Occipital lobe (tissue), 2 donors: ENCODE data around the gene DEAF1. TPM values are rescaled to one million over a fixed set of nuclear protein-coding genes. Genes with fewer than 3 reads are reported as not detected.
"Not testable (repeated sequence)": the region's sequence is repeated elsewhere in the genome, so short reads cannot be mapped to it uniquely, and the experiment has no call there.

Experiments used
- DNase-seq: peaks from one replicate; lab custom pipeline; 2025; lab: John Stamatoyannopoulos, UW
- total RNA-seq: library from RNA; depleted of rRNA; stranded (reverse); fragments of >200 nt; gene quantifications from one replicate; pipeline ENCODE4 v1.2.3, GENCODE V29; 2014

DEAF1 gene
- total RNA-seq, 1 donor from 2014 or later, result 50.7 TPM

GRCh38 chr11:701741-702461, 6.9 kb upstream of the DEAF1 start:
- DNase-seq, result no peak

DNA sequence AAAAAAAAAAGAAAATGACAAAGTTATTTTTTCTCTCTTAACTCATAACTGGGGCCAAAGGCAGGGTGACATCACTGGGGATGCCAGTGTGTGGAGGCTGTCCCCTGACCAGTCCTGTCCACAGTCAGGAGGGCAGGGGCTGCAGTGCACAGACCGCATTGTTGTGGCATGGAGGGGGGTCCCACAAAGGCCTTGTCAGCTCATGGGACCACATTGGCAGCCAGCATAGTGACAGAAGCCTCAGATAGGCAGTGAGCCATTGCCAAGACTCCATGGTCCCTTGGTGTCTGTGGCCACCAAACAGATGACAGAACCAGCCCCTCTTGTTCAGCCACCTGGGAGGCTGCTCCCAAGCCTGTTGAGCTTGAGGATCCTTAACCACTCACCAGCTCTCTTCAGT, 4.7 kb upstream of the DEAF1 start:
- no peak for DNase-seq

- no peak for DNase-seq
Observed at GRCh38 chr11:699116-699508, 4.1 kb upstream of the DEAF1 start.

DNA sequence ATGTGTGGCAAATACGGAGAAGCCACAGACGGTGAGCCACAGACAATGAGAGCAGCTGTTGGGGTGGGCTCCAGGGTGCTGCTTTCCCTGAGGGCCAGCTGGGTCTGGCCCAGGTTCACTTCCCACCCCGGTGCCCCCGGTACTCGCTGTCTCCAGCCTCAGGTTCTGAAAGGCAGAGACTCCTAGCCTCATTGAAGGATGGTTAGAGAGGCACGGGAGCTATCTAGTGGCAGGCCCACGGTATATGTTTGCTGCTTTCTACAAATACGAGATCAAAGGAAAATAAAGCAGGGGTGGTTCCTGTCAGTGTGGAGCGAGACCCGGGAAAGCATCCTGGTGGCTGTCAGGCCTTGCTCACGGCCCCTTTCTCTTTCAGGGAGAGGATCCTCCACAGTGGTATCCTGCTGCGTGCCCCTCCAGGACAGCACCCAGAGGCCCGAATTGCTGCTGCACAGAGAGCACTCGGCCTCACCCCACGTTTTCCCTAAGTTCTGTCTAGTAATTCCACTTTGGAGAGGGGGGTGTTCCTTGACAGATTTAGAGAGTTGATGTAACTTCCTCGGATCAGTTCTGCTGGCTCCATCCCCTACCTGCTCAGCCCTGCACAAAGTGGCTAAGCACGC, 3.6 kb upstream of the DEAF1 start:
- DNase-seq, result no peak

- DNase-seq, result no peak
Observed at GRCh38 chr11:697811-698311, 2.8 kb upstream of the DEAF1 start.

DNA sequence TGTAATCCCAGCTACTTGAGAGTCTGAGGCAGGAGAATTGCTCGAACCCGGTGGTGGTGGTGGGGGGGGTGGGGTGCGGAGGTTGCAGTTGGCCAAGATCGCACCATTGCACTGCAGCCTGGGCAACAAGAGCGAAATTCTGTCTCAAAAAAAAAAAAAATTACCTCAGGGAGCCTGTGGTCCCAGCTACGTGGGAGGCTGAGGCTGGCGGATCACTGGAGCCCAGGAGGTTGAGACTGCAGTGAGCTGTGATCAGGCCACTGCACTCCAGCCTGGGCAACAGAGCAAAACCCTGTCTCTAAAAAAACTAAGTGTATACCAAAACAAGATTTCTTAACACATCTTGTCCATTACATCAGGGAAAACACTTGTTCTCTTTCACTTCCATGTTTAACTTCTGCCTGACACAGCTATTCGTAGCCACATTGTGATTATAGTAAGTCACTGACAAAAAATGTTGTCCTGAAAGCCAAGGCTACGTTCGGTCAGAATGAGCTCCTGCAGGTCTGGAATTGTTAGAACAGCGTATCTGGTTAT, 2.0 kb upstream of the DEAF1 start:
- no peak for DNase-seq

DNA sequence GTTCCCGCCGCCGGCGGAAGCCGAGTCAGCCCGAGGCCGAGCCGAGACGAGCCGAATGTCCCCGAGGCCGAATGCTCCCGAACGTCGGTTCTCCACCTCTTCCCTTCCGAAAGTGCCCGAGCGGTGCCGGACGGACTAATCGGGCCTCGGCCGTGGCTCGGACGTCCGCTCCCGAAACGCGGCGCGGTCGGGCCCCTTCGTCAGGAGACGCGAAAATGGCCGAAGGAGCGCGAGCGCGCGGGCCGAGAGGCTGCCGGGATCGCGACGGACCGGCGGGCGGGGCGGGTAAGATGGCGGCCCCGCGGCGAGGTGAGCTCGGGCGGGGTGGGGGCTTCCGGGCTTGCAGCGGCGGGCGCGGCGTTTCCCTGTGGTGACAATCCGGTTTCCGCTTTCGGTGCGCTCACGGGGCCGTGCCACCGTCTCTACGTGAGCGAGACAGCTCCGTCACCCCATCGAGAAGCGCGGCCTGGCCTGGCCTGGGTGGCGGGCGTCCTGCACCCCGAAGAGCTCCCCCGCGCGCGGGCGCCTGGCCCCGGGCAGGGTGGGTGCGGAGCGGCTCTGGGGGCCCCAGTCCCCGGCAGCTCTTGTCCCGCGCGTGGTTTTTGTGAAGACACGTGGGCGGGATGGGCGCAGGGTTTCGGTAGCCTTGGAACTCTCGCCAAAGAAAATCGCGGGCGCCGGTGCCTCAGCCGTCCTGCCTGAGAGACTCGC, 671 bp upstream of the DEAF1 start, which contains the start of gene TMEM80:
Gene TMEM80, plus strand, starts transcription at position 279 of the 711 bp plus-strand sequence. Its CDS starts 12 bp downstream, at position 291.
- DNase-seq, result peak; percentile 95

- DNase-seq, result no peak
Observed at GRCh38 chr11:695288-695537, 191 bp upstream of the DEAF1 start.

DNA sequence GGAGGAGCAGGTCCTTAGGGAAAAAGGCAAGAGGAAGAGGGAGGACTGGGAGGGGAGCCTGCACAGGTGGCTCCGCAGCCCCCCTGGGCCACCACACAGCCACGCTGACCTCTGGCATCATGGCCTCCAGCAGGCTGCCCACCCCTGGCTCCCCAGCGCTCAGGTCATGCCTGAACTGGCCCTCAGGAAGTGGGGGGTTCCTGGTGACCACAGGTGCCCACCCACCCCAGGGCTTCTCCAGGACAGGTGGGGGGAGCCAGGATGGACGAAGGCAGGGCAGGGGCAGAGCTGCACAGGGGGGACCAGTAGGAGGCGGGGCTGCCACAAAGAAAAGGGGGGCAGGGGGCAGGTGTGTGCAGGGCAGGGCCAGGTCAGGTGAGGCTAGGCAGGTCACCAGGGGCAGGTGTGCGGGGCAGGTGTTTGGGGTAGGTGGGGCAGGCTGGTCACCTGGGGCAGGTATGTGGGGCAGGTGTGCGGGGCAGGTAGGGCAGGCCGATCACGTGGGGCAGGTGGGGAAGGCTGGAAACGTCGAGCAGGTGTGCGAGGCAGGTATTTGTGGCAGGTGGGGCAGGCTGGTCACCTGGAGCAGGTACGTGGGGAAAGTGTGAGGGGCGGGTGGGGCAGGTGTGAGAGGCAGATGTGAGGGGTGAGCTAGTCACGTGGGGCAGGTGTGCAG, 997 bp downstream of the DEAF1 start:
- no peak for DNase-seq

DNA sequence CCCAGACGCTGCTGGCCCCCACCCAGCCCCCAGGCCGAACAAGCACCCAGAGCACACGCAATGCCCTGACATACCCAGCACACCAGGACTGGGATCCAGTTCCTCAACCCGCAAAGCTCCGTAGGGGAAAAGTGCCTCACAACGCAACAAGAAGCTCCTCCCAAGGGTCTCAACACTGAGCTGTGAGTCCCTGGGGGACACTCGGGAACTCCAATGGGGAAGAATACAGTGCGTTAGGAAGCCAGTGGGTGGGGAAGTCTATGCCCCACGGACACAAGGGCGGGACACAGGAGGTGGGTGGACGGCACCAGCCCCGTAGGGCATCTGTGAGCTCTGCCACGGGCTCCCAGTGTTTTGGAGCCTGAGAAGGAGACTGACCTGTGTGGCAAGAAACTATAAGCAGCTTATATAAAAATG, 1.6 kb downstream of the DEAF1 start:
- DNase-seq, result no peak

- no peak for DNase-seq
Observed at GRCh38 chr11:692824-693414, 2.1 kb downstream of the DEAF1 start.

DNA sequence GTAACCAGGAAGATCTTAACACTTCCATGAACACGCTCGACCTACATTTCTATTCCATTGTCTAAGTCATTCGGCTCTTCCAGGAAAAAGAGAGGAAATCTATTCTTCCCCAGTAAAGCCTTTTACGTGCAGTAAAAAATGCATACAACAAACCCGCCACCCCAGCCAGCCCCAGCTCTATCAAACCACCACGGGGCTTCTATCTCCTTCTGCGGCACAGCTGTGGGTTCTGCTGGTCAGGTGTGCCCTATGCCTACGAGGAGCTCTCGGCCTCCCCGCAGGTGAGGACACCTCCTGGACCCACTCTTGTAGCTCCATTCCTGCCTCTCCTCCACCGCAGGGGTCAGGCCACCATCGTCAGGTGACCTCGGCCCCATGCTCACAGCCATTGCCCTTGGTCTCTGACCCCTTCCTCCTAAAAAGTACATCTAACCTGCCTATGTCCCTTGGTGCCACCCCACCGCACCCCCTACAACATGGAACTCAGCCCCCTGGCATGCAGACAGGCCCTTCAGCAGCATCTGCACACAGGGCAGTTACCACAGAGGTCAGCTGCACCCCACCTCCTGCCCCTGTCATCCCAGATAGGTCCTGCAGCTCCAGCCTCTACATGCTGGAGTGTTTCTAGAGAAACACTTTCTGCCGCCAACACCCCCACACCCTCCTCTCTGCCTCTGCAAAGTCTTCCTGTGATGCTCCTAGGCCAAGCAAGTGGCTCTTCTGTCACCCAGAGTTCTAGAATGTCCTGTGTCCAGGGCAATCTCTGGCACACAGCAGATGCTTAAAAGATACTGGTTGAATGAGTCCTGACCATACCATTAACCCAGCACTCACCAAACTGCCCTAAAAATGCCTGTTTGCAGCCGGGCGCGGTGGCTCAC, 3.1 kb downstream of the DEAF1 start:
- DNase-seq, result no peak

- no peak for DNase-seq
Observed at GRCh38 chr11:690738-691633, 4.0 kb downstream of the DEAF1 start.

DNA sequence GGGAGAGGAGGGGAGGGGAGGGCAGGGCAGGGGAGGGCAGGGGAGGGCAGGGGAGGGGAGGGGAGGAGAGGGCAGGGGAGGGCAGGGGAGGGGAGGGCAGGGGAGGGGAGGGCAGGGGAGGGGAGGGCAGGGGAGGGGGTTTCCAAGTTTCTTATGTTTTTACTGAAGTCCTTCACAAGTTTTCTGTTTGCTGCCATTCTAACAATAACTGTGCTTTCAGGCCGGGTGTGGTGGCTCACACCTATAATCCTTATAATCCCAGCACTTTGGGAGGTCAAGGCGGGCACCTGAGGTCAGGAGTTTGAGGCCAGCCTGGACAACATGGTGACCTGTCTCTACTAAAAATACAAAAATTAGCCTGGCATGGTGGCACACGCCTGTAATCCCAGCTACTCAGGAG, 4.8 kb downstream of the DEAF1 start:
- DNase-seq, result not testable (repeated sequence)

DNA sequence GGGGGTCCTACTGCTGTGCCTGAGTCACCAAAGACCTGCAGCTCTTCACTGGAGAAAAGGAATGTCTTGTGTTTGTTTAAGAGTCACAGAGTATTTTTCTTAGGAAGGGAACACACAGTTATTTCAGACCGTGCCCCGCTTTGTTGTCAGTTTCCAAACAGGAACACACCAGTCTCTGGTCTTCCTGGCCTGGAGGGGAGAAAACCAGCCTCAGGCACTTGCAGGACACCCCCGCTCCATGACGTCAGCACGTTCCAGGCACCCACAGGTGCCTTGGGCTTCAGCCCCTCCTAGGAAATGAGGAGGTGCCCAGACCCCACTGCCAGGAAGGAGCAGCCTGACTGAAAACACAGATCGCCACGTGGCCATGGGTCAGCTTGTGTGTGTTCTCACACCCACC, 5.4 kb downstream of the DEAF1 start:
- no peak for DNase-seq

DNA sequence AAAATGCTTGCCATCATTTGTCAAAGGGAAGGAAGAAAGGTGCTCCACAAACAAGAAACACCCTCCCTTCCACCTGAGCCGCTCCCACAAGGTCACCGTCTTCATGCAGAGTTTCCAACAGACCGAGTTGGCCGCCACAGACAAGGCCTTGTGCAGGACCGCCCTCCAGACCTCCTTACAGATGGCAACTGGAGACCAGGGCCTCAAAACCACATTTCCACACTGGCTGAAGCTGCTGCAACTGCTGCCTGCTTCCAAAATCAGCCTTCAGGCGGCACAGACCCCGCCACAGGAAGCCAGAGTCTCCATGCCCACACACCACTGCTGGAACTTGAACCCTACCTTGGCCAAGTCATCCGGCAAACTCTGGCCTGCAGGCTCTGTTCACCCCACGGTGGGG, 6.3 kb downstream of the DEAF1 start:
- DNase-seq, result no peak

DNA sequence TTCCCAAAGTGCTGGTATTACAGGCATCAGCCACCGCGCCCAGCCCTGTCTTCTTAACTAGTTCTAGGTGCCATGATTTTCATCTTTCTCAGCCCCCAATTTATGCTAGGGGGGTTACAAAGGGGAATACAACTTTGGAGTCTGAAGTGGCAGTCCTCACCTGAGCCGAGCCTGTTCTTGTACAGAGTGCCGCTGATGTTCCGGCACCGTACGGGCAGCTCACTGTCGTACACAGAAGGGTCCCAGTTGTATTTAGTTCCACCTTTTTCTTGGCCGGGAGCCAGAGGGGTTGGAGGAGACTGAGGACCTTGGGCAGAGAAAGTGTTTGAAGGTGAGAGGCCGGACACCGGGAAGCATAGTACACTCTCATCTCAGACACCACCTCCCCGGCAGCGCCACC, 7.3 kb downstream of the DEAF1 start:
- DNase-seq, result no peak

DNA sequence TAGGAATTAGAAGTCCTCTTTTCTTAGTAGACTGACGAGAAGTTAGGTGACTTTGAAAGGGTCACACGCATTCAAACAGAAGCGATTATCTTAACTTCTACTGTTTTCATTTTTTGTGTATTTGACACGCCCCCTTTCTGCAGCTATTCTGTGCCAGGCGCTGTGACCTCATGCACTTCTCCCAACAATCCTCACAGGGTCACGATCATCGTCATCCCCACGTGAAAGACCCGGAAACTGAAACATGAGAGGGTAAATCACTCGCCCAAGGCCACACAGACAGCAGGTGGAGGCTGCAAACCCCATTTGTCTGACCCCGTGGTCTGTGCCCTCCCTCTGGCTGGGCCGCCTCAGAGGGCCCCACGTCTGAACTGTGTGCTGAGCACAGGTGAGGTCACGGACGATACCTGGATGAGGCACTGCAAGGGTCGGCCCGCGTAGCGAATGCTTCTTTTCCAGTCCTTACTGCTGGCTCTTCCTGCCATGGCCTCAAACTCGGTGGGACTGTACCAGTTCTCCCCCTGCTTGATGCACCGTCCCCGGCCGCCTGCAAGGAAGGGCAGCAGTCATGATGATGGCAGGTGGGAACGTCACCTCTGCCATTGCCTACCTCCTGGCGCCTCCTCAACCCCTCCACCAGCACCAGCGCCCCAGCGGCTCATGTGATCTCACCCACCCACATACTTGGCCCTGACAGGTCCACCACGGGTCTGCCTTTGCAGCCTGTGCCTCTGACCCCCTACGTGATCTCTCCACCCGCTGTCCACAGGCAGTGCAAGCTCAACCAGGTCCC, 8.4 kb downstream of the DEAF1 start:
- no peak for DNase-seq

DNA sequence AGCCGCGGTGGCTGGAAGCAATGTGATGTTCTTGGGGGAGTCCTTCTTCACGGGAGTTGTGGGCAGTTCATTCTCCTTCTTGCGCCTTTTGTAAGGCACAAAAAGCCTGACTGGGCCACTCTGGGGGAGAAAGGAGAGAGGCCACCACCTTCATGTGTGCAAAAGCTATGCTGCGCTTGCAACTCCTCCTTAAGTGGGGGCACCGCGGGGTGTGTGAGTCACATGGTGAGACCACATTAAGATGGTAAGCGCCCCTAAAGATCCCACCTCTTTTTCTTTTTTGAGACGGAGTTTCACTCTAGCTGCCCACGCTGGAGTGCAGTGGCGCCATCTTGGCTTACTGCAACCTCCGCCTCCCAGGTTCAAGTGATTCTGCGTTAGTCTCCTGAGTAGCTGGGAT, 14.1 kb downstream of the DEAF1 start:
- DNase-seq, result no peak
